GM12878 (cell line): ENCODE data around the gene SPCS1. TPM values are rescaled to one million over a fixed set of nuclear protein-coding genes. Genes with fewer than 3 reads are reported as not detected.

Experiments
- ATAC-seq: fragments of 200-7000 bp; cut with Tn5 transposase; 3 replicates; pipeline ENCODE4 v1.9.1; 2020; ENCODE audit warnings: mild to moderate bottlenecking, moderate library complexity
- BruUV-seq: library from RNA; stranded (reverse); fragments of 400-500 nt; replicated peaks from 2 replicates; lab custom pipeline; 2021; lab: Mats Ljungman, UMichigan
- CTCF ChIA-PET: fragments of 300-600 bp; sonication (Branson Sonifier 250); formaldehyde crosslinking; extraction: SDS; loops from one replicate; lab custom pipeline; 2021; ENCODE audit warnings: inconsistent platforms; lab: Yijun Ruan, JAX
- POLR2A ChIA-PET: fragments of 350-600 bp; formaldehyde crosslinking; extraction: SDS; loops from one replicate; lab custom pipeline; 2021; ENCODE audit warnings: inconsistent platforms; lab: Charles Lee
- RAD21 ChIA-PET: fragments of 300-600 bp; sonication (Branson Sonifier 250); formaldehyde crosslinking; loops from one replicate; lab custom pipeline; 2023; ENCODE audit warnings: antibody characterized with exemption; ENCODE audit not compliant: unreplicated experiment; lab: Charles Lee
- SMC1A ChIA-PET: fragments of 300-600 bp; sonication (Branson Sonifier 250); formaldehyde crosslinking; loops from one replicate; lab custom pipeline; 2023; ENCODE audit not compliant: unreplicated experiment, uncharacterized antibody; lab: Charles Lee
- DNase-seq: peaks from one replicate; pipeline ENCODE4 v3.0.0-alpha.2; 2011; ENCODE audit warnings: low read depth, low spot score
- FAIRE-seq: peaks from 3 replicates; lab custom pipeline; 2011; peaks lifted over from hg19 to GRCh38; lab: Jason Lieb, UNC
- H2AFZ ChIP-seq: 2 replicates; pipeline ENCODE4 v1.6.0; 2011; ENCODE audit warnings: low read depth, low read length, control low read depth; ENCODE audit not compliant: control insufficient read depth
- H3K27ac ChIP-seq: 2 replicates; pipeline ENCODE4 v1.5.1; 2011; ENCODE audit warnings: control low read depth; ENCODE audit not compliant: control insufficient read depth, insufficient read depth
- H3K27me3 ChIP-seq, 2 experiments: replicated peaks in 1 of 2; 2 replicates each; pipeline versions ENCODE4 v1.6.0 to v1.6.1; 2011; ENCODE audit warnings: low read length in 1 of 2; ENCODE audit not compliant: control insufficient read depth in 2 of 2, insufficient read depth in 2 of 2
- H3K36me3 ChIP-seq, 2 experiments: 2 replicates each; pipeline ENCODE4 v1.5.1; 2011; ENCODE audit warnings: low read length in 1 of 2; ENCODE audit not compliant: control insufficient read depth in 2 of 2, insufficient read depth in 2 of 2
- H3K4me1 ChIP-seq: 2 replicates; pipeline ENCODE4 v1.6.1; 2011; ENCODE audit warnings: mild to moderate bottlenecking, low read length, moderate library complexity, mixed read lengths; ENCODE audit not compliant: control insufficient read depth, insufficient read depth
- H3K4me2 ChIP-seq: 2 replicates; pipeline ENCODE4 v1.6.0; 2011; ENCODE audit warnings: control low read depth; ENCODE audit not compliant: control insufficient read depth, insufficient read depth
- H3K4me3 ChIP-seq: fragments of 200-600 bp; sonication (generic); 2 replicates; pipeline ENCODE4 v1.5.1; 2016
- H3K79me2 ChIP-seq: 2 replicates; pipeline ENCODE4 v1.6.0; 2011; ENCODE audit warnings: low read length; ENCODE audit not compliant: control insufficient read depth, insufficient read depth
- H3K9ac ChIP-seq: 2 replicates; pipeline ENCODE4 v1.8.0; 2011; ENCODE audit warnings: low read length, control low read depth, mixed read lengths; ENCODE audit not compliant: control insufficient read depth, insufficient read depth
- H3K9me3 ChIP-seq: replicated peaks from 3 replicates; pipeline ENCODE4 v1.5.1; 2011; ENCODE audit warnings: mild to moderate bottlenecking, low read length; ENCODE audit not compliant: control insufficient read depth, insufficient read depth
- H4K20me1 ChIP-seq: 2 replicates; pipeline ENCODE4 v1.6.0; 2011; ENCODE audit not compliant: control insufficient read depth, insufficient read depth
- CBFB ChIP-seq: IDR thresholded peaks from 2 replicates; pipeline ENCODE4 v1.6.1; 2016; ENCODE audit warnings: antibody characterized with exemption, low read depth
- GATAD2B ChIP-seq: fragments of 450-650 bp; conservative IDR thresholded peaks from 2 replicates; pipeline ENCODE4 v1.6.1; 2017; ENCODE audit warnings: low read depth, mild to moderate bottlenecking, moderate library complexity
- HDAC2 ChIP-seq: fragments of 200-600 bp; sonication (generic); IDR thresholded peaks from 2 replicates; pipeline ENCODE4 v1.6.1; 2017
- IRF4 ChIP-seq: IDR thresholded peaks from 2 replicates; pipeline ENCODE4 v1.6.1; 2011; ENCODE audit warnings: low read depth, low read length
- MYC ChIP-seq: IDR thresholded peaks from 2 replicates; pipeline ENCODE4 v1.6.1; 2011; ENCODE audit warnings: mild to moderate bottlenecking, low read length, moderate library complexity, inconsistent platforms; ENCODE audit not compliant: insufficient read depth, insufficient replicate concordance, insufficient read length, severe bottlenecking
- NFXL1 ChIP-seq: fragments of 450-650 bp; IDR thresholded peaks from 2 replicates; pipeline ENCODE4 v1.6.1; 2017; ENCODE audit warnings: antibody characterized with exemption, mild to moderate bottlenecking, borderline replicate concordance
- SREBF1 ChIP-seq: IDR thresholded peaks from 2 replicates; pipeline ENCODE4 v1.6.1; 2012; ENCODE audit warnings: mild to moderate bottlenecking, low read length
- WGBS: methylation state at CpG from one replicate; pipeline ENCODE4 v1.1.6; 2016; ENCODE audit warnings: low lambda C conversion rate; ENCODE audit not compliant: insufficient replicate concordance, insufficient coverage; ENCODE audit errors: missing lambda C conversion rate; 5-methylcytosine and 5-hydroxymethylcytosine counted together
- in situ Hi-C: fragments of 300-500 bp; cut with MboI; formaldehyde crosslinking; loops from 9 replicates; pipeline ENCODE4 v1.14.3; 2018; ENCODE audit warnings: mixed read lengths
- intact Hi-C: fragments of 100-400 bp; cut with micrococcal nuclease; formaldehyde crosslinking; loops from one replicate; pipeline ENCODE4 v1.14.2; 2022; ENCODE audit not compliant: unreplicated experiment
- polyA plus RNA-seq, 11 experiments: library from polyadenylated mRNA; depleted of rRNA in 4 of 11; unstranded in 6 of 11; stranded (reverse) in 5 of 11; fragments of >200 nt; fragmentation: Nextera tagmentation in 4 of 11; fragmentation: Illumina TruSeq in 1 of 11; extraction: Ambion mirVana in 4 of 11; extraction: Trizol in 1 of 11; gene quantifications; 1 replicate in 1 of 11; 2 replicates in 10 of 11; pipeline versions ENCODE4 v1.2.1 to v1.2.3, GENCODE V29; 2011 to 2016; ENCODE audit warnings: inconsistent platforms in 2 of 11, missing spikeins in 2 of 11, low read depth in 1 of 11
- total RNA-seq, 4 experiments: library from RNA; depleted of rRNA in 3 of 4; stranded (reverse); fragments of >200 nt in 3 of 4; fragmentation: Illumina TruSeq in 1 of 4; extraction: Trizol in 1 of 4; gene quantifications; 2 replicates each; pipeline versions ENCODE4 v1.2.1 to v1.2.3, GENCODE V29; 2013 to 2021
- TF ChIP-seq, protein P1 (sequence below): IDR thresholded peaks from 2 replicates; pipeline ENCODE4 v1.6.1; 2011; ENCODE audit warnings: low read depth, mild to moderate bottlenecking, low read length, moderate library complexity, borderline replicate concordance; ENCODE audit errors: extremely low read depth
- TF ChIP-seq, protein P2 (sequence below): fragments of 450-650 bp; formaldehyde crosslinking; IDR thresholded peaks from 2 replicates; pipeline ENCODE4 v1.4.0; 2022; ENCODE audit warnings: mild to moderate bottlenecking, moderate library complexity
- TF ChIP-seq, protein P3 (sequence below): fragments of 450-650 bp; IDR thresholded peaks from 2 replicates; pipeline ENCODE4 v1.6.1; 2016; ENCODE audit warnings: mild to moderate bottlenecking
- TF ChIP-seq, protein P4 (sequence below): fragments of 450-650 bp; conservative IDR thresholded peaks from 2 replicates; pipeline ENCODE4 v1.6.1; 2017; ENCODE audit warnings: mild to moderate bottlenecking, moderate library complexity

The SPCS1 gene
- total and polyA plus RNA-seq, 10 of the 15 experiments (the other 5 are each of a cell fraction or from before 2014, with no cell fraction given): 107 to 994 (median 233) TPM

DNA sequence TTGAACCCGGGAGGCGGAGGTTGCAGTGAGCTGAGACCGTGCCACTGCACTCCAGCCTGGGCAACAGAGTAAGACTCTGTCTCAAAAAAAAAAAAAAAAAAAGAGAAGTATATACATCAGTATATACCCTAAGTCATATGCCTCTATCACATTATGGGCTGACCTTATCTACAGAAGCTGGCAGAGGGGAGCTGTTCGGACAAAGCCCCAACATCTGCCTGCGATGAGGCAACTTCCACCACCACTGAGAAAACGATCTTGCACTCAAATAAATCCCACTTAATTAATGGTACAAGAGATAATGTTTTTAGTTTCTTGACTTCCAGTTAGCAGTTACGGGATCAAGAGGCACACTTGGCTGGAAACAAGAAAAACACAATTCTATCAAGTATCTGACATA, 2.6 kb upstream of the SPCS1 start:
- H3K79me2 ChIP-seq: peaks cover 60% of the 10 kb centered on the region
- H3K27ac ChIP-seq: no peak overlapping the region; the same call in 1 of the 2 replicates
- ChIA-PET SMC1A (no interaction called here), POLR2A (interaction anchor here (0.7 to 2.9 kb wide), 2 partner anchors 16 to 290 kb away, joined by 4 to 15 read pairs; partner anchors contain the start of gene GNL3), CTCF (no interaction called here), RAD21 (interaction anchor here (0.7 kb wide), 1 partner anchor 80 kb away, joined by 3 read pairs; no protein-coding TSS in a partner anchor)
- no TSS peak for BruUV-seq
- H4K20me1 ChIP-seq: no peaks in the 10 kb centered on the region
- in situ Hi-C loops (no loop called here), intact Hi-C loops (loop anchor here (10.0 kb wide), 1 partner anchor 341 kb away; the partner anchor contains the start of gene SFMBT1)
- H3K4me3 ChIP-seq: peak overlapping the region; percentile 90; the same call in 1 of the 2 replicates
- H3K4me1 ChIP-seq: peaks cover 10% of the 10 kb centered on the region
- FAIRE-seq: no peak
- WGBS: 91% methylated on average over 7 of the region's 7 CpGs
- no peak for DNase-seq
- H3K27me3 ChIP-seq: no peaks in the 10 kb centered on the region
- H3K9ac ChIP-seq: no peak overlapping the region
- H2AFZ ChIP-seq: no peak overlapping the region
- TF ChIP-seq, protein P1, sequence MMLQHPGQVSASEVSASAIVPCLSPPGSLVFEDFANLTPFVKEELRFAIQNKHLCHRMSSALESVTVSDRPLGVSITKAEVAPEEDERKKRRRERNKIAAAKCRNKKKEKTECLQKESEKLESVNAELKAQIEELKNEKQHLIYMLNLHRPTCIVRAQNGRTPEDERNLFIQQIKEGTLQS: no peak
- TF ChIP-seq IRF4 (no peak), SREBF1 (no peak), MYC (no peak), NFXL1 (no peak), GATAD2B (no peak), HDAC2 (no peak), CBFB (no peak)
- TF ChIP-seq, protein P2, sequence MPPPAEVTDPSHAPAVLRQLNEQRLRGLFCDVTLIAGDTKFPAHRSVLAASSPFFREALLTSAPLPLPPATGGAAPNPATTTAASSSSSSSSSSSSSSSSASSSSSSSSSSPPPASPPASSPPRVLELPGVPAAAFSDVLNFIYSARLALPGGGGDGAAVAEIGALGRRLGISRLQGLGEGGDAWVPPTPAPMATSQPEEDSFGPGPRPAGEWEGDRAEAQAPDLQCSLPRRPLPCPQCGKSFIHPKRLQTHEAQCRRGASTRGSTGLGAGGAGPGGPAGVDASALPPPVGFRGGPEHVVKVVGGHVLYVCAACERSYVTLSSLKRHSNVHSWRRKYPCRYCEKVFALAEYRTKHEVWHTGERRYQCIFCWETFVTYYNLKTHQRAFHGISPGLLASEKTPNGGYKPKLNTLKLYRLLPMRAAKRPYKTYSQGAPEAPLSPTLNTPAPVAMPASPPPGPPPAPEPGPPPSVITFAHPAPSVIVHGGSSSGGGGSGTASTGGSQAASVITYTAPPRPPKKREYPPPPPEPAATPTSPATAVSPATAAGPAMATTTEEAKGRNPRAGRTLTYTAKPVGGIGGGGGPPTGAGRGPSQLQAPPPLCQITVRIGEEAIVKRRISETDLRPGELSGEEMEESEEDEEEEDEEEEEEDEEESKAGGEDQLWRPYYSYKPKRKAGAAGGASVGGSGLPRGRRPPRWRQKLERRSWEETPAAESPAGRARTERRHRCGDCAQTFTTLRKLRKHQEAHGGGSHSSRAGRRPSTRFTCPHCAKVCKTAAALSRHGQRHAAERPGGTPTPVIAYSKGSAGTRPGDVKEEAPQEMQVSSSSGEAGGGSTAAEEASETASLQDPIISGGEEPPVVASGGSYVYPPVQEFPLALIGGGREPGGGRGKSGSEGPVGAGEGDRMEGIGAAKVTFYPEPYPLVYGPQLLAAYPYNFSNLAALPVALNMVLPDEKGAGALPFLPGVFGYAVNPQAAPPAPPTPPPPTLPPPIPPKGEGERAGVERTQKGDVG (CRISPR knock-in tag): no peak
- TF ChIP-seq, protein P3, sequence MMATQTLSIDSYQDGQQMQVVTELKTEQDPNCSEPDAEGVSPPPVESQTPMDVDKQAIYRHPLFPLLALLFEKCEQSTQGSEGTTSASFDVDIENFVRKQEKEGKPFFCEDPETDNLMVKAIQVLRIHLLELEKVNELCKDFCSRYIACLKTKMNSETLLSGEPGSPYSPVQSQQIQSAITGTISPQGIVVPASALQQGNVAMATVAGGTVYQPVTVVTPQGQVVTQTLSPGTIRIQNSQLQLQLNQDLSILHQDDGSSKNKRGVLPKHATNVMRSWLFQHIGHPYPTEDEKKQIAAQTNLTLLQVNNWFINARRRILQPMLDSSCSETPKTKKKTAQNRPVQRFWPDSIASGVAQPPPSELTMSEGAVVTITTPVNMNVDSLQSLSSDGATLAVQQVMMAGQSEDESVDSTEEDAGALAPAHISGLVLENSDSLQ: no peak
- TF ChIP-seq, protein P4, sequence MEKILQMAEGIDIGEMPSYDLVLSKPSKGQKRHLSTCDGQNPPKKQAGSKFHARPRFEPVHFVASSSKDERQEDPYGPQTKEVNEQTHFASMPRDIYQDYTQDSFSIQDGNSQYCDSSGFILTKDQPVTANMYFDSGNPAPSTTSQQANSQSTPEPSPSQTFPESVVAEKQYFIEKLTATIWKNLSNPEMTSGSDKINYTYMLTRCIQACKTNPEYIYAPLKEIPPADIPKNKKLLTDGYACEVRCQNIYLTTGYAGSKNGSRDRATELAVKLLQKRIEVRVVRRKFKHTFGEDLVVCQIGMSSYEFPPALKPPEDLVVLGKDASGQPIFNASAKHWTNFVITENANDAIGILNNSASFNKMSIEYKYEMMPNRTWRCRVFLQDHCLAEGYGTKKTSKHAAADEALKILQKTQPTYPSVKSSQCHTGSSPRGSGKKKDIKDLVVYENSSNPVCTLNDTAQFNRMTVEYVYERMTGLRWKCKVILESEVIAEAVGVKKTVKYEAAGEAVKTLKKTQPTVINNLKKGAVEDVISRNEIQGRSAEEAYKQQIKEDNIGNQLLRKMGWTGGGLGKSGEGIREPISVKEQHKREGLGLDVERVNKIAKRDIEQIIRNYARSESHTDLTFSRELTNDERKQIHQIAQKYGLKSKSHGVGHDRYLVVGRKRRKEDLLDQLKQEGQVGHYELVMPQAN: no peak
- no peaks in the 10 kb centered on the region for H3K9me3 ChIP-seq
- no peak for ATAC-seq
- 0 out of 4 replicates have a peak, but pooled peaks cover 0 to 2% of the 10 kb centered on the region in 2 experiments for H3K36me3 ChIP-seq
- H3K4me2 ChIP-seq: peak overlapping the region; percentile 92
